ENCODE measurements around the gene LRRFIP1.
"Not testable (repeated sequence)": the region's sequence is repeated elsewhere in the genome, so short reads cannot be mapped to it uniquely, and the experiment has no call there.

LRRFIP1 gene

DNA sequence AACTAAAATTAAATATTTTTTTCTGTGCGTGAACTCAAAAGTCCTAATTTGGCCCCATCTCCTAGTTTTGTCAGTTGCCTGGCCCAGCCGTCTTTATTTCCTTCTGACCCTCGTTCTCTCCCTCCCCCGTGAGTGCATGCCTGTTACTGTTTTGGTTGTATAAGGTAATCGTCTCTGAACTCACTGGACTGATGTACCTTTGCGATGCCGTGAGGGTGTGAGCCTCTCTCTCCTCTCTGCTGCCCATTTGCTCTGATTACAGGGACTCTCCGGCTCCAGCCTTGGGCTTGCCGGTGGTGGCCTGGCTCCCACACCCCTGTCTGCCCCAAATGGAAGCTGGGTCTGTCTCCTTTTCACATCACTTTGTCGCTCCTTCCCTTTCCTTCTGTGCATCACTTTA, 104.7 kb downstream of the LRRFIP1 start:
- no peak for DNase-seq

GRCh38 chr2:237732790-237733381, 105.5 kb downstream of the LRRFIP1 start:
- DNase-seq, result no peak

DNA sequence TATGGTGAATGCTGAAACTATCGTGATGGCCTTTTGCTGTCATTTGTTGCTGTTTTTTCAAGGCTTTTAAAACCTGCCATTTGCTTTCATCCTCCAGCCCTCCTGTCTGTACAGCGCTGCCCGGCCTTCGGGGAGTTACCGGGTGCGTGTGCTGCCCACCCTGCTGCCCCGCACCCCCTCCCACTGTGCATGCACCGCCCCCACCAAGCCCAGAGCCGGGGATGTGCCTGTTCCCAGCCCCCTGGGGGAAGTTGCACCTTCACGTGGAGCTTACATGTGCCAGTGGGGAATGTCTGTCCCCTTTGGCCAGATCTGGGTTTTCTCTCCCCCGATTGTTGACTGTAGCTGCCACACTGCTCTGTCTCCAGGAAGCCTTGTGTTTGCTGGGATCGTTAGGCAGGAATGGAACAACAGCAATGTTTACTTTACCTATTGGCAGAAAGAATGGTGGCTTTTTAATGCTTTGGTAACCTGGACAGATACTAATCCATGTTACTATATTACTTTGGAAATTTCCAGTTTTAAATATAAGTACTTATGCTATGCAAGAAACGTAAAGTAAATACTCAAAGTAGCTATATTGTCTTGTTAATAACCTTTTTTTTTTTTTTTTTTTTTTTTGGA, 106.4 kb downstream of the LRRFIP1 start:
- DNase-seq, result no peak

- no peak for DNase-seq
These were observed 107.7 kb downstream of the LRRFIP1 start for GRCh38 chr2:237734905-237735623.

DNA sequence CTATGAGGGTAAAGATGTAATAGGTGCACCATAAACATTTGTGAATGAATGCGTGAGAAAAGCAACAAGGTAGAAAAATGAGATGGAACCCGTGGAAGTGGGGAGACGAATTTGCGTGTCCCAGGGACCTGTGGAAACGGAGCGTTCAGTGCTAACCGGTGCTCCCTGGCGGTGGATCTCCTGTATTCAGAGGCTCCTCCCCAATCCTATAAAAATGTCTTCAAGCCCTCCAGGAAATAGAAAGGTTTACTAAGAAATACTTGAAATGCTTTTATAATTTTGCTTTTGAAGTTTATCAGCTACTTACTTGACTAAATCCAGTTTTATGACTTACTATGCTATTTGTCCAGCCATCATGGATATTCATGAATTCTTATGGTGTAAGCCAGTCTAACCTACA, 108.4 kb downstream of the LRRFIP1 start:
- no peak for DNase-seq

DNA sequence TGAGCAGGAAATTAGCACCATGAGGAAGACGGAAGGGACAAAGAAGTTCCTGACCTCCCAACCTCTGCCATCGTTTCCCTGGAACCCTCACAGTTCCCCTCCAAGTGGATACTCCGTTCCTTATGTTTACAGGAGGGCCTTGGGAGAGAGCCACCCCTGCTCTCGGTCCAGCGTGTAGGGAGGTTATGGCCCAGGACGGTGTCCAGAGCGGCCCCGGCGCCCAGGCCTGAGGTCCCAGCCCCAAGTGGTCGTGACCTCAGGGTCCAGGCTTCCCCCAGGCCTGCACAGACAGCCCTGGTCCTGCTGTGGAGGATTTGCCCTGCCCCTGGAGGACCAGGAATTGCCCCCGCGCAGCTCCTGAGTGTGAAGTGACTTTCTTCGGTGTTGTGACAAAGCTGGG, 109.4 kb downstream of the LRRFIP1 start:
- no peak for DNase-seq

GRCh38 chr2:237737196-237737865, 109.9 kb downstream of the LRRFIP1 start:
- DNase-seq, result no peak

- no peak for DNase-seq
These were observed 110.9 kb downstream of the LRRFIP1 start for GRCh38 chr2:237738255-237738654.

- DNase-seq, result no peak
These were observed 111.7 kb downstream of the LRRFIP1 start for GRCh38 chr2:237739101-237739500.

DNA sequence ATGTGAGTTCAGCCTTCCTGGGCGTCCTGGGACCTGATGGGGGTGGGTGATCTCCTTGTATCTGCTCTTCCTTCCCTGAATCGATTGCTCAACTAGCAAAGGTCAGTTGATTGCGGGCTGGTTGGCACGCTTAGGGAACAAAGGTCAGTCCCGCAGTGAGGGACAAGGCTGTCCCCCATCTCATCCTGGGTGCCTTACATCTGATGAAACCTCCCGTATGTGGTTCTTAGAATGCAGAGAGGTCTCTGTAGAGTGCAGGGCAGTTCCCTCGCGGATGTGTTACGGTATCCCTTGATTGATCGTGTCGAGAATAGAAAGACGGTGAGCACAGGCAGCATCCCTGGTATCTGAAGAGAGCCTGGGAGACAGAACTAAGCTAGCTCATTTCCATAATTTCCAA, 114.8 kb downstream of the LRRFIP1 start:
- DNase-seq, result no peak

- no peak for DNase-seq
These were observed 115.2 kb downstream of the LRRFIP1 start for GRCh38 chr2:237742614-237743013.

- DNase-seq, result no peak
These were observed 115.6 kb downstream of the LRRFIP1 start for GRCh38 chr2:237743024-237743423.

GRCh38 chr2:237743561-237744269, 116.3 kb downstream of the LRRFIP1 start:
- DNase-seq, result no peak

DNA sequence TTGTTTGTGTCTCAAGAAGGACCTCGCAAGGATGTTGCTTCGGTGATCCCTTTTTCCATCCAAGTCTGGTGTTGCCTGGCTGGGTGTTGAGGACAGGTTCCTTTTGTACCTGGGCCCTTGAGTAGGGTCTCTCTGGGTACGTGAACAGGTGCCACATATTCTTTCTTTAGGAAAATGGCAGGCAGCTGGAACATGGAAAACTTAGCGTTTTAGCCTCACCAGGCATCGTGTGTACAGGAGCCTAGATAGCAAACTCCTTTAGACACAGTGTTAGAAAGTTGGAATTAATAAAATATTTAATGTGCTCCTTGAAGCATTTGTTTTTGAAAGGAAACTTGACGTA, 116.9 kb downstream of the LRRFIP1 start:
- DNase-seq, result no peak

- peak; percentile 84 for DNase-seq
These were observed 117.3 kb downstream of the LRRFIP1 start for GRCh38 chr2:237744613-237745249.

- DNase-seq, result no peak
These were observed 117.8 kb downstream of the LRRFIP1 start for GRCh38 chr2:237745250-237745613.

DNA sequence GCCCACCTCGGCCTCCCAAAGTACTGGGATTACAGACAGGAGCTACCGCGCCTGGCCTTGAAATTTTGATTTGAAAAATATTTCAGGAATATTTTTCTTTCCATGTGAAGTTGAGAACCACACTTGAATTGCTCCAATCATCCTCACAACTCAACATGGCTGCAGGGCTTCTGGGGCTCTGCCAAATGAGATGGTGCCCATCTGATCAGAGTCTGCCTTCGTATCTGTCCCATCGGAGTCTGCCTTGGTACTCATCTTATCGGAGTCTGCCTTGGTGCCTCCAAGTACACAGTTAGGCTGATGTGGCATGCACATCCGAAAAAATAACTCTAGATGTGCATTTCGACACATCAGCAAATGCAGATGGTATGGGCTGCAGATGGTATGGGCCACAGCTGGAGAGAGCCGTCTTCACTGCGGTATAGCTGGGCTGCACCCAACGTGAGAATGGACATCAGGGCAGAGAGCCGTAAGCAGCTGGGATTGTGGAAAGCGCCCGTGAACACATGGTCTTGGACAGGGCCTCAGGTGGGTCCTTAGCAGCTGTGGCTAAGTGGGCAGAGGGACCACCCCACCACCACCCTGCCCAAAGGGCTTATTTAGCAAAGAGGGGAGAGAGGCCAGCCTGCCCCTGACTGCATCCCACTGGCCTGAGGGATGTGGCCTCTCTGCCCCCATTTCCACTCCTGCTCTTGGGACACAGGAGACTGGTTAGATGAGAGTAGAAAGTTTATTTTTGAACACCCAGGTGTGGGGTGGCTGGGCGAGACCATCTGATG, 119.1 kb downstream of the LRRFIP1 start:
- DNase-seq, result no peak

DNA sequence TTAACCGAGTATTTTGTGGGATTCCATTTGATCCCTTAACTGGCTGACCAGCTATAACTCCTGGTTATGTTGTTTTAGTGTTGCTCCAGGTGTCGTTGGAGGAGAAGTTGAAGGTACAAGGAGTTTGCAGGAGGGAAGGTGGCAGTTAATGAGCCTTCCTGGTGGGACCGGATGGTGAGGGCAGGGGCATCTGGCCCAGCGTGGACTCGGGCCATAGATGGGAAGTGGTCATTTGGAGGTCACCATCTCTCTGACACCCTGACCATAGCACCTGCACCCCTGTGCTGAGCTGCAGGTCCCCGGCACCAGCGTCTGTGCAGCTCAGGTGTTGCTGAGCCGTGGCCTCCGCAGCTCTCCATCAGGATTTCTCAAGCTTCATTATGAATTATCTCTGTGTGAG, 119.8 kb downstream of the LRRFIP1 start:
- no peak for DNase-seq

GRCh38 chr2:237749002-237749401, 121.6 kb downstream of the LRRFIP1 start:
- DNase-seq, result no peak

- no peak for DNase-seq
These were observed 122.6 kb downstream of the LRRFIP1 start for GRCh38 chr2:237749961-237750360.

DNA sequence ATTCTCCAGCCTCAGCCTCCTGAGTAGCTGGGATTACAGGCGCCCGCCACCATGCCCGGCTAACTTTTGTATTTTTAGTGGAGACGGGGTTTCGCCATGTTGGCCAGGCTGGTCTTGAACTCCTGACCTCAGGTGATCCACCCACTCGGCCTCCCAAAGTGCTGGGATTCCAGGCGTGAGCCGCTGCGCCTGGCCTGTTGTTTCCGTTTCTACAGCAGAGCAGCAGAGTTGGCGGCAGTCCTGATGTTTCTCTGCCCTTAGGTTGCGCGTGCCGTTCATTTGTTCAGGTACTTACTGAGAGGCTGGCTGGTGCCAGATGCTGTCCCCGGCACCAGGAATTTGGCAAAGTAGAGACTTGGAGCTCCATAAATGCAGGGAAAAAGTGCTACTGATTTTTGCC, 123.1 kb downstream of the LRRFIP1 start:
- not testable (repeated sequence) for DNase-seq

DNA sequence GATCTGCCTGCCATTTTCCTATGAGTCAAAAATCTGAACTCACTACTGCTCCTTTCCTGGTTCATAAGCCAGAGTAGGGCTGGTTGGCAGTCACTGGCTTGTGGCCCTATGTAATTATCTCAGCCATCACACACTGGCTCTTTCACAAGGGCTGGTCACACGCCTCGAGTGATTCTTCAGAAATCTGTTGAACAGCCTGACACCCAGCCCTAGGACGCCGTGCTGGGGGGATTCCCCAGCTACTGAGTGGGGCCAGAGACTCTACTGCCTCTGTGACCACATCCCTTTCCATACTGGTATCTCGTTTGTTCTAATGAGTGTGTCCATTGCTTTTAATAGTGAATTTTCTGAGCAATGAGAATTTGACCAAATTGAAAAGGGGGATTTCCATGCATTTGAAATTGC, 125.4 kb downstream of the LRRFIP1 start:
- DNase-seq, result no peak

Measured in CD4-positive, alpha-beta T cell treated with Interleukin-17A for 4 hours (primary cell).